OCI-LY1 (cell line): ENCODE measurements around the gene TACR2.

ENCODE experiments used
- H2AFZ ChIP-seq: fragments of 200-600 bp; sonication (generic), shearing (Covaris generic); 2 replicates; pipeline ENCODE4 v1.6.0; 2014; ENCODE audit warnings: antibody characterized with exemption, mild to moderate bottlenecking, low read length
- H3F3A ChIP-seq: fragments of 200-600 bp; sonication (generic), shearing (Covaris generic); 2 replicates; pipeline ENCODE4 v1.6.0; 2014; ENCODE audit warnings: mild to moderate bottlenecking, antibody characterized with exemption, low read length, moderate library complexity; ENCODE audit not compliant: insufficient read depth
- H3K27ac ChIP-seq: fragments of 200-600 bp; sonication (generic); 2 replicates; pipeline ENCODE4 v1.5.1; 2014; ENCODE audit warnings: low read length, mixed run types, mild to moderate bottlenecking, low read depth; ENCODE audit not compliant: poor library complexity, severe bottlenecking
- H3K27me3 ChIP-seq: fragments of 200-600 bp; sonication (generic); 2 replicates; pipeline ENCODE4 v1.6.0; 2014; ENCODE audit warnings: antibody characterized with exemption, mild to moderate bottlenecking, low read length, moderate library complexity; ENCODE audit not compliant: insufficient read depth
- H3K36me3 ChIP-seq: fragments of 200-600 bp; sonication (generic); 2 replicates; pipeline ENCODE4 v1.6.1; 2014; ENCODE audit warnings: mild to moderate bottlenecking, antibody characterized with exemption, low read length, moderate library complexity, mixed read lengths; ENCODE audit not compliant: insufficient read depth
- H3K4me1 ChIP-seq: fragments of 200-600 bp; sonication (generic); 2 replicates; pipeline ENCODE4 v1.5.1; 2014; ENCODE audit warnings: mild to moderate bottlenecking, low read length, moderate library complexity; ENCODE audit not compliant: insufficient read depth, severe bottlenecking
- H3K4me2 ChIP-seq: fragments of 200-600 bp; sonication (generic), shearing (Covaris generic); 2 replicates; pipeline ENCODE4 v1.6.1; 2014; ENCODE audit warnings: low read length
- H3K4me3 ChIP-seq: fragments of 200-600 bp; sonication (generic); 2 replicates; pipeline ENCODE4 v1.5.1; 2014; ENCODE audit warnings: low read length, low read depth, mild to moderate bottlenecking, mixed read lengths; ENCODE audit not compliant: poor library complexity, severe bottlenecking
- H3K79me2 ChIP-seq: fragments of 200-600 bp; shearing (Covaris generic); 2 replicates; pipeline ENCODE4 v1.6.1; 2016; ENCODE audit warnings: mixed run types, low read length, mixed read lengths; ENCODE audit not compliant: insufficient read depth
- H3K9ac ChIP-seq: fragments of 200-600 bp; sonication (generic), shearing (Covaris generic); 2 replicates; pipeline ENCODE4 v1.6.1; 2014; ENCODE audit warnings: mild to moderate bottlenecking, low read length, mixed read lengths
- H3K9me2 ChIP-seq: fragments of 200-600 bp; sonication (generic), shearing (Covaris generic); 2 replicates; pipeline ENCODE4 v1.6.1; 2014; ENCODE audit warnings: low read depth, mild to moderate bottlenecking, low read length, mixed read lengths
- H3K9me3 ChIP-seq: fragments of 200-600 bp; shearing (Covaris generic); 2 replicates; pipeline ENCODE4 v1.6.1; 2014; ENCODE audit warnings: low read length, mixed read lengths
- H4K20me1 ChIP-seq: fragments of 200-600 bp; sonication (generic), shearing (Covaris generic); 2 replicates; pipeline ENCODE4 v1.6.0; 2016; ENCODE audit warnings: mild to moderate bottlenecking, low read length; ENCODE audit not compliant: insufficient read depth
- EZH2 ChIP-seq: fragments of 200-600 bp; sonication (generic), shearing (Covaris generic); IDR thresholded peaks from 2 replicates; pipeline ENCODE4 v1.8.0; 2017; ENCODE audit warnings: borderline replicate concordance, mixed run types, mild to moderate bottlenecking, antibody characterized with exemption, low read length, moderate library complexity, mixed read lengths
- TF ChIP-seq, protein P1 (sequence below): fragments of 200-600 bp; sonication (generic), shearing (Covaris generic); IDR thresholded peaks from 2 replicates; pipeline ENCODE4 v1.5.1; 2017; ENCODE audit warnings: mild to moderate bottlenecking, antibody characterized with exemption, low read length, moderate library complexity, mixed read lengths

The TACR2 gene

DNA sequence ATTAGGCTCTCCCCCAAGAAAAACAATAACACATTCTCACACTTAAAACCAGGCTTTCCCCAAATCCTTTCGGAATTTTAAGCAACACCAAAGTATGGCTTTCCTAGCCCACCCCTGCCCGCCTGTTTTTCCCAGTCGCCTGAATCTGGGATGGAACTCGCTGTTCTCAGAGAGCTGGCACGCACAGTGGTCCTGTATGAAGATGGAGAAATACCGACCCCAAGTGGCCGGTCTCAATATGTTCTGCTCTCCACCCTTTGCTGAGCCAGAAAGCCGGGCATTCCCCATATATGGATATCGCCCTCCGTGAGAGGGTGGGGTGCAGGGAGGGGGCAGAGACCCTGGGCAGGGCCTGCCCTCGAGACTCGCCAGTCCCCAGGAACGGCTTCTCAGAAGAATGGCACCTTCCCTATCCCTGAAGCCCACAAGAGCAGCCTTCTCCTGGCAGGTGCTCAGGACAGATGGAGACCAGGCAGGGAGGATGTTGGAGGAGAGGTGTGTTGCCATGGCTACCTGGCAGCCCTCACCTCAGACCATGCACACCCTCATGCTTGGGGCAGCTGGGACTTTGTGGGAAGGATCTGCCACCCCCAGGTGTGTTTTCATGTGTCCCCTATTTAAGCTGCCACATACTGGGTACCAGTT, 3.4 kb downstream of the TACR2 start:
- TF ChIP-seq, protein P1, sequence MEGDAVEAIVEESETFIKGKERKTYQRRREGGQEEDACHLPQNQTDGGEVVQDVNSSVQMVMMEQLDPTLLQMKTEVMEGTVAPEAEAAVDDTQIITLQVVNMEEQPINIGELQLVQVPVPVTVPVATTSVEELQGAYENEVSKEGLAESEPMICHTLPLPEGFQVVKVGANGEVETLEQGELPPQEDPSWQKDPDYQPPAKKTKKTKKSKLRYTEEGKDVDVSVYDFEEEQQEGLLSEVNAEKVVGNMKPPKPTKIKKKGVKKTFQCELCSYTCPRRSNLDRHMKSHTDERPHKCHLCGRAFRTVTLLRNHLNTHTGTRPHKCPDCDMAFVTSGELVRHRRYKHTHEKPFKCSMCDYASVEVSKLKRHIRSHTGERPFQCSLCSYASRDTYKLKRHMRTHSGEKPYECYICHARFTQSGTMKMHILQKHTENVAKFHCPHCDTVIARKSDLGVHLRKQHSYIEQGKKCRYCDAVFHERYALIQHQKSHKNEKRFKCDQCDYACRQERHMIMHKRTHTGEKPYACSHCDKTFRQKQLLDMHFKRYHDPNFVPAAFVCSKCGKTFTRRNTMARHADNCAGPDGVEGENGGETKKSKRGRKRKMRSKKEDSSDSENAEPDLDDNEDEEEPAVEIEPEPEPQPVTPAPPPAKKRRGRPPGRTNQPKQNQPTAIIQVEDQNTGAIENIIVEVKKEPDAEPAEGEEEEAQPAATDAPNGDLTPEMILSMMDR, result peak; percentile 78
- no peak for TF ChIP-seq EZH2

DNA sequence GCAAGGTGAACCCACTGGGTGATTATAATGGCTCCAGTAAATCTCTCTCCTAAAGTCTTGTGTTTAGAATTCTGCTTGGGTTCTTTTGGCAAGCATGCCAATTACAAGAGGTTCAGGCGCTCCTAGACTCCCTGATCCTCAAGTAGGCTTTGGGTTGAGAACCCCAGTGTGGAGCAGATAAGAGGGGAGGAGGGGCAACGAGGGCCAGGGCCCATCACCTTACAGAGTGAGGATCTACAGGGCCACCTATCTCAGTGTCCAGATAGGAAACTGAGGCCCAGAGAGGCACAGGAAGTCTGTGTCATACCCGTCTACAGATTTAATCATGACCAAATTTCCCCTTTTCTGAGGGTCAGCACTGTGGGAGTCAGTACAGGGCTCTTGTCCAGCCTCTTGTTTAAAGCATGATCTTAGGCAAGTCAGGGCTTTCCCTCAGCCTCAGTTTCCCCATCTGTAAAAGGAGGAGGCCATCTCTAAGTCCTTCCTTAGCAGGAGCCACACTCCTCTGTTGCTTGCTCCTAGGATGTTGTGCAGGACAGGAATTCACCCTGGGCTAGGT, 4.4 kb downstream of the TACR2 start:
- Histone ChIP-seq H3K9me2 (no peaks in the 10 kb centered on the region), H3K36me3 (no peaks in the 10 kb centered on the region), H2AFZ (no peak overlapping the region), H3F3A (no peaks in the 10 kb centered on the region), H4K20me1 (no peaks in the 10 kb centered on the region), H3K9me3 (no peaks in the 10 kb centered on the region), H3K4me1 (peaks cover 25% of the 10 kb centered on the region), H3K79me2 (no peaks in the 10 kb centered on the region), H3K27me3 (peaks cover 6% of the 10 kb centered on the region; the same call in 1 of the 2 replicates), H3K9ac (no peak overlapping the region), H3K4me3 (no peak overlapping the region), H3K27ac (no peak overlapping the region), H3K4me2 (no peak overlapping the region)
- no peak for TF ChIP-seq EZH2
- TF ChIP-seq, protein P1, result no peak

More for the DNA sequence above, 3.4 kb downstream of the TACR2 start:
- H3K27me3 ChIP-seq, result peaks cover 6% of the 10 kb centered on the region; the same call in 1 of the 2 replicates
- no peaks in the 10 kb centered on the region for H3K79me2 ChIP-seq
- H3K36me3 ChIP-seq, result no peaks in the 10 kb centered on the region
- H3K4me1 ChIP-seq, result peaks cover 19% of the 10 kb centered on the region
- no peak overlapping the region for H3K4me3 ChIP-seq
- H3K4me2 ChIP-seq, result no peak overlapping the region
- no peak overlapping the region for H3K27ac ChIP-seq
- H3K9ac ChIP-seq, result no peak overlapping the region
- no peaks in the 10 kb centered on the region for H3K9me3 ChIP-seq
- no peaks in the 10 kb centered on the region for H4K20me1 ChIP-seq
- no peaks in the 10 kb centered on the region for H3K9me2 ChIP-seq
- no peak overlapping the region for H2AFZ ChIP-seq
- H3F3A ChIP-seq, result no peaks in the 10 kb centered on the region

DNA sequence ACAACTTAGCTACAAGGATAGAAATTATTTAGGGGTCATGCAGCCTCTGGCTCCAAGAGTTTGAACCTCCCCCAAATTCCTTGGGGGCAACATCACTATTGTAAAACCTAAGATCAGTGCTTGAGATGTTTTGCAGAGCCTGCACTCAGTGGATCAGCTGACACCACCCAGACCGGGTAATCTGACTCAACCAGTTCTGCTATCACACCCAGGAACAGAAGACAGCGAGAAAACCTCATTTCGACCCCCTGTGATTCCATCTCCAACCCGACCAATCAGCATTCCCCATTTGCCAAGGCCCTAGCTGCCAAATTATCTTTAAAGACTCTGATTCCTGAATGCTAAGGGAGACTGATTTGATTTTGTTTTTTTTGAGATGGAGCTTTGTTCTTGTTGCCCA, 5.2 kb downstream of the TACR2 start:
- H3K9me2 ChIP-seq, result no peaks in the 10 kb centered on the region
- H3K79me2 ChIP-seq, result no peaks in the 10 kb centered on the region
- H3K36me3 ChIP-seq, result no peaks in the 10 kb centered on the region
- H3K4me1 ChIP-seq, result peaks cover 25% of the 10 kb centered on the region
- no peak overlapping the region for H3K4me3 ChIP-seq
- no peaks in the 10 kb centered on the region for H4K20me1 ChIP-seq
- H3K9me3 ChIP-seq, result no peaks in the 10 kb centered on the region
- no peak overlapping the region for H3K27ac ChIP-seq
- TF ChIP-seq, protein P1, result no peak
- no peak for TF ChIP-seq EZH2
- H2AFZ ChIP-seq, result no peak overlapping the region
- H3K27me3 ChIP-seq, result peaks cover 6% of the 10 kb centered on the region; the same call in 1 of the 2 replicates
- H3K9ac ChIP-seq, result no peak overlapping the region
- no peaks in the 10 kb centered on the region for H3F3A ChIP-seq
- H3K4me2 ChIP-seq, result no peak overlapping the region
